HepG2 (cell line): ENCODE results near the gene VAMP5. TPM values are rescaled to one million over a fixed set of nuclear protein-coding genes. Genes with fewer than 3 reads are reported as not detected.
A peak's percentile ranks its signal among the peaks of the same experiment; 100 is the strongest.

Experiments
- ATAC-seq: fragments of 200-7000 bp; cut with Tn5 transposase; 3 replicates; pipeline ENCODE4 v1.9.1; 2020; ENCODE audit warnings: mild to moderate bottlenecking, moderate library complexity
- BruUV-seq: library from RNA; stranded (reverse); fragments of 400-500 nt; replicated peaks from 2 replicates; lab custom pipeline; 2021; lab: Mats Ljungman, UMichigan
- CTCF ChIA-PET: fragments of 300-600 bp; formaldehyde crosslinking; extraction: SDS; loops from one replicate; lab custom pipeline; 2021; ENCODE audit warnings: low total read pairs, inconsistent platforms, low intra/inter-chr PET ratio; lab: Yijun Ruan, JAX
- POLR2A ChIA-PET: fragments of 350-600 bp; sonication (Branson Sonifier 250); formaldehyde crosslinking; loops from one replicate; lab custom pipeline; 2020; ENCODE audit warnings: antibody characterized with exemption, inconsistent platforms; lab: Yijun Ruan, JAX
- DNase-seq: peaks from one replicate; pipeline ENCODE4 v3.0.0-alpha.2; 2015; ENCODE audit warnings: low spot score
- FAIRE-seq: peaks from 3 replicates; lab custom pipeline; 2011; peaks lifted over from hg19 to GRCh38; lab: Jason Lieb, UNC
- H2AFZ ChIP-seq: one replicate; pipeline ENCODE4 v1.6.1; 2011; ENCODE audit warnings: low read length, inconsistent platforms
- H3K27ac ChIP-seq: fragments of 300-600 bp; 3 replicates; pipeline ENCODE4 v1.8.0; 2011; ENCODE audit warnings: mixed run types, mild to moderate bottlenecking, mixed read lengths, low read length, inconsistent platforms; ENCODE audit not compliant: insufficient read depth; ENCODE audit errors: extremely low read length
- H3K27me3 ChIP-seq, 2 experiments: fragments of 200-600 bp in 1 of 2; 2 replicates in 1 of 2; 3 replicates in 1 of 2; pipeline versions ENCODE4 v1.6.0 to v1.8.0; 2011; ENCODE audit warnings: low read length in 2 of 2, mild to moderate bottlenecking in 2 of 2, moderate library complexity in 2 of 2, inconsistent platforms in 1 of 2; ENCODE audit not compliant: insufficient read depth in 2 of 2, control insufficient read depth in 1 of 2
- H3K36me3 ChIP-seq, 2 experiments: fragments of 200-600 bp in 1 of 2; replicated peaks in 1 of 2; 2 replicates in 1 of 2; 3 replicates in 1 of 2; pipeline versions ENCODE4 v1.5.1 to v1.8.0; 2011; ENCODE audit warnings: low read length in 2 of 2, inconsistent platforms in 1 of 2; ENCODE audit not compliant: insufficient read depth in 2 of 2, control insufficient read depth in 1 of 2
- H3K4me1 ChIP-seq: 2 replicates; pipeline ENCODE4 v1.5.1; 2012; ENCODE audit warnings: low read length, inconsistent platforms; ENCODE audit not compliant: insufficient read depth
- H3K4me2 ChIP-seq: 2 replicates; pipeline ENCODE4 v1.6.0; 2011; ENCODE audit warnings: low read depth, low read length, inconsistent platforms
- H3K4me3 ChIP-seq, 3 experiments: fragments of 200-600 bp in 1 of 3; sonication (generic), shearing (Covaris generic) in 1 of 3; replicated peaks in 1 of 3; 2 replicates each; pipeline ENCODE4 v1.5.1; 2011 to 2016; ENCODE audit warnings: low read length in 3 of 3, inconsistent platforms in 2 of 3, low read depth in 2 of 3, mild to moderate bottlenecking in 2 of 3, control low read depth in 1 of 3, mixed read lengths in 1 of 3; ENCODE audit not compliant: insufficient read depth in 1 of 3
- H3K79me2 ChIP-seq: one replicate; pipeline ENCODE4 v1.6.1; 2011; ENCODE audit warnings: low read length, inconsistent platforms; ENCODE audit not compliant: insufficient read depth
- H3K9ac ChIP-seq: 2 replicates; pipeline ENCODE4 v1.6.0; 2011; ENCODE audit warnings: mild to moderate bottlenecking, low read depth, low read length, inconsistent platforms; ENCODE audit not compliant: insufficient read depth
- H3K9me3 ChIP-seq: 2 replicates; pipeline ENCODE4 v1.5.1; 2012; ENCODE audit warnings: mild to moderate bottlenecking, low read length
- H4K20me1 ChIP-seq: 2 replicates; pipeline ENCODE4 v1.6.0; 2011; ENCODE audit warnings: inconsistent platforms, mild to moderate bottlenecking, low read length, moderate library complexity; ENCODE audit not compliant: insufficient read depth
- ARNT2 ChIP-seq: sonication (generic); formaldehyde crosslinking; IDR thresholded peaks from 2 replicates; pipeline ENCODE4 v1.8.0; 2022; ENCODE audit warnings: mild to moderate bottlenecking, low read depth, missing genetic modification reagents, moderate library complexity
- ELF4 ChIP-seq: sonication (generic); formaldehyde crosslinking; IDR thresholded peaks from 2 replicates; pipeline ENCODE4 v1.5.0; 2020; ENCODE audit warnings: missing genetic modification reagents, mild to moderate bottlenecking, moderate library complexity, borderline replicate concordance
- IKZF1 ChIP-seq: fragments of 450-650 bp; IDR thresholded peaks from 2 replicates; pipeline ENCODE4 v1.7.1; 2016
- MAZ ChIP-seq, 2 experiments: sonication (generic) in 1 of 2; formaldehyde crosslinking in 1 of 2; IDR thresholded peaks; 2 replicates each; pipeline versions ENCODE4 v1.5.0 to v1.6.1; 2012 to 2020; ENCODE audit warnings: low read depth in 2 of 2, mild to moderate bottlenecking in 2 of 2, borderline replicate concordance in 1 of 2, improper control_type of control experiment in 1 of 2, low read length in 1 of 2, missing genetic modification reagents in 1 of 2, moderate library complexity in 1 of 2
- NFYC ChIP-seq: IDR thresholded peaks from 2 replicates; pipeline ENCODE4 v1.6.1; 2016; ENCODE audit warnings: missing genetic modification reagents, missing compliant biosample characterization
- POLR2A ChIP-seq, 2 experiments: IDR thresholded peaks; 2 replicates each; pipeline ENCODE4 v1.6.1; 2011; ENCODE audit warnings: low read depth in 2 of 2, low read length in 2 of 2, mild to moderate bottlenecking in 1 of 2, moderate library complexity in 1 of 2; ENCODE audit not compliant: insufficient read depth in 1 of 2
- SALL2 ChIP-seq: sonication (generic); formaldehyde crosslinking; IDR thresholded peaks from 2 replicates; pipeline ENCODE4 v1.8.1; 2023; ENCODE audit warnings: mild to moderate bottlenecking, missing genetic modification reagents, inconsistent platforms
- TP53 ChIP-seq: sonication (generic); formaldehyde crosslinking; conservative IDR thresholded peaks from 2 replicates; pipeline ENCODE4 v1.4.0; 2020; ENCODE audit warnings: missing genetic modification reagents
- ZBTB43 ChIP-seq: sonication (generic); formaldehyde crosslinking; conservative IDR thresholded peaks from 2 replicates; pipeline ENCODE4 v1.4.0; 2020; ENCODE audit warnings: missing genetic modification reagents
- ZNF33B ChIP-seq: sonication (generic); formaldehyde crosslinking; IDR thresholded peaks from 2 replicates; pipeline ENCODE4 v1.5.1; 2020; ENCODE audit warnings: mild to moderate bottlenecking, missing genetic modification reagents
- ZNF484 ChIP-seq: sonication (generic); formaldehyde crosslinking; IDR thresholded peaks from 2 replicates; pipeline ENCODE4 v1.5.1; 2020; ENCODE audit warnings: mild to moderate bottlenecking, low read depth, missing genetic modification reagents, borderline replicate concordance
- ZNF510 ChIP-seq: sonication (generic); formaldehyde crosslinking; IDR thresholded peaks from 2 replicates; pipeline ENCODE4 v1.4.0; 2020; ENCODE audit warnings: low read depth, mild to moderate bottlenecking, missing genetic modification reagents
- ZNF772 ChIP-seq: sonication (generic); formaldehyde crosslinking; IDR thresholded peaks from 2 replicates; pipeline ENCODE4 v1.5.0; 2020; ENCODE audit warnings: mild to moderate bottlenecking, missing genetic modification reagents
- ZNF777 ChIP-seq: sonication (generic); formaldehyde crosslinking; IDR thresholded peaks from 2 replicates; pipeline ENCODE4 v1.4.0; 2020; ENCODE audit warnings: missing genetic modification reagents
- ZSCAN30 ChIP-seq: sonication (generic); formaldehyde crosslinking; IDR thresholded peaks from 2 replicates; pipeline ENCODE4 v1.5.0; 2020; ENCODE audit warnings: mild to moderate bottlenecking, missing genetic modification reagents
- ZSCAN31 ChIP-seq: sonication (generic); formaldehyde crosslinking; IDR thresholded peaks from 2 replicates; pipeline ENCODE4 v1.5.0; 2020; ENCODE audit warnings: low read depth, mild to moderate bottlenecking, missing genetic modification reagents
- WGBS: methylation state at CpG from one replicate; pipeline ENCODE4 v1.1.6; 2017; ENCODE audit warnings: low lambda C conversion rate; 5-methylcytosine and 5-hydroxymethylcytosine counted together
- in situ Hi-C: cut with HindIII; loops from 2 replicates; pipeline ENCODE4 v1.10.0; 2017; ENCODE audit warnings: low pct_unique_long_range_greater_than_20kb; ENCODE audit not compliant: extremely low pct_ligation_motif_present
- intact Hi-C: fragments of 100-400 bp; cut with micrococcal nuclease; formaldehyde crosslinking; loops from one replicate; pipeline ENCODE4 v1.10.0; 2022; ENCODE audit not compliant: unreplicated experiment
- polyA plus RNA-seq, 8 experiments: library from polyadenylated mRNA; depleted of rRNA in 3 of 8; stranded (reverse) in 7 of 8; unstranded in 1 of 8; fragments of >200 nt; fragmentation: Illumina TruSeq in 4 of 8; extraction: Trizol in 4 of 8; gene quantifications; 2 replicates each; pipeline versions ENCODE4 v1.2.1 to v1.2.3, GENCODE V29; 2011 to 2016; ENCODE audit warnings: low read depth in 4 of 8, missing spikeins in 1 of 8, mixed read lengths in 1 of 8; ENCODE audit not compliant: insufficient read depth in 1 of 8
- total RNA-seq, 5 experiments: library from RNA; depleted of rRNA; stranded (reverse); fragments of >200 nt; fragmentation: Illumina TruSeq; extraction: Trizol; gene quantifications; 2 replicates each; pipeline ENCODE4 v1.2.3, GENCODE V29; 2016; ENCODE audit warnings: low read depth in 1 of 5
- TF ChIP-seq, protein P1 (sequence below): fragments of 450-650 bp; IDR thresholded peaks from 2 replicates; pipeline ENCODE4 v1.6.1; 2017
- TF ChIP-seq, protein P2 (sequence below): sonication (generic); formaldehyde crosslinking; IDR thresholded peaks from 2 replicates; pipeline ENCODE4 v1.8.1; 2023; ENCODE audit warnings: mild to moderate bottlenecking, inconsistent platforms, moderate library complexity, missing genetic modification reagents, borderline replicate concordance

Gene VAMP5
- total and polyA plus RNA-seq, 2 of the 13 experiments (the other 11 are each of a cell fraction or from before 2014, with no cell fraction given), result 7.2 to 56.7 TPM

- peak; percentile 22; the same call in 1 of the 2 replicates for TF ChIP-seq ZSCAN30 (CRISPR knock-in tag)
Measured at GRCh38 chr2:85575739-85576138, 8.5 kb upstream of the VAMP5 start (continued).

DNA sequence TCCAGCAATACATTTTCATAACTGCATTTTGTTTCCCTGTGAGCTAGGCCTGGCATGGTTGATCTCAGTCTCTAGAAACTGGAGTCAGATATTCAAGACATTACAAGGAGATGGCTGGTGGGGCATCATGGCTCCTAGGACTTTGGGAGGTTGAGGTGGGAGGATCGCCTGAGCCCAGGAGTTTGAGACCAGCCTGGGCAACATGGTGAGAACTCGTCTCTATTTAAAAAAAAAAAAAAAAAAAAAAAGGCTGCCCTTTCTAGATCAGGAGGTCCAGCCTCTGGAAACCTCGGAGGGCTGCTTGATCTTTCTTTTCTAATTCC, 7.2 kb upstream of the VAMP5 start:
- in situ Hi-C loops, result no loop called here
- DNase-seq, result no peak
- Histone ChIP-seq H3K4me2 (peak overlapping the region; percentile 95), H4K20me1 (no peaks in the 10 kb centered on the region), H3K4me1 (peaks cover 59% of the 10 kb centered on the region), H3K4me3 (peak overlapping the region; percentile 79 to 90 (median 87)), H3K27me3 (peaks cover 0 to 9% of the 10 kb centered on the region in 2 experiments; a peak in 2 of 5 replicates), H3K36me3 (peaks cover 0 to 7% of the 10 kb centered on the region in 2 experiments; a peak in 3 of 5 replicates), H2AFZ (peak overlapping the region; percentile 84), H3K9me3 (no peaks in the 10 kb centered on the region), H3K9ac (peak overlapping the region; percentile 80), H3K79me2 (peaks cover 12% of the 10 kb centered on the region), H3K27ac (peak overlapping the region; percentile 64)
- ATAC-seq, result no peak
- ChIA-PET CTCF (no interaction called here), POLR2A (interaction anchor here (0.7 to 12.7 kb wide), 18 partner anchors 8 to 177 kb away, joined by 4 to 201 read pairs (median 9); partner anchors contain the start of genes C2orf68, GGCX, MAT2A and RNF181)
- 0% methylated on average over 3 of the region's 3 CpGs for WGBS
- FAIRE-seq, result no peak
- intact Hi-C loops, result loop anchor here (1.0 to 2.0 kb wide), 3 partner anchors 8 to 25 kb away; partner anchors contain the start of genes GGCX and TMEM150A
- BruUV-seq, result no TSS peak
- TF ChIP-seq ZNF772 (CRISPR knock-in tag) (no peak; the same call in 1 of the 2 replicates), ARNT2 (CRISPR knock-in tag) (0 out of 2 replicates have a peak, but pooled peaks have one; percentile 29), SALL2 (CRISPR knock-in tag) (0 out of 2 replicates have a peak, but pooled peaks have one; percentile 12), ZBTB43 (CRISPR knock-in tag) (no peak), POLR2A (IDR thresholded peaks at IDR 0.05; ENCODE audit: insufficient read depth in 1 of 2, low read depth in 2 of 2, low read length in 2 of 2) (no peak), IKZF1 (no peak), ELF4 (CRISPR knock-in tag) (no peak), ZNF484 (no peak), MAZ (IDR thresholded peaks at IDR 0.05; ENCODE audit: borderline replicate concordance, low read depth, low read length) (no peak), MAZ (CRISPR knock-in tag; IDR thresholded peaks at IDR 0.05; ENCODE audit: low read depth) (0 out of 2 replicates have a peak, but pooled peaks have one; percentile 31), ZNF33B (no peak), ZNF777 (CRISPR knock-in tag) (0 out of 2 replicates have a peak, but pooled peaks have one; percentile 18), ZNF510 (CRISPR knock-in tag) (0 out of 2 replicates have a peak, but pooled peaks have one; percentile 12), ZSCAN31 (CRISPR knock-in tag) (0 out of 2 replicates have a peak, but pooled peaks have one; percentile 58), TP53 (0 out of 2 replicates have a peak, but pooled peaks have one; percentile 38), NFYC (CRISPR knock-in tag) (no peak)
- TF ChIP-seq, protein P1, sequence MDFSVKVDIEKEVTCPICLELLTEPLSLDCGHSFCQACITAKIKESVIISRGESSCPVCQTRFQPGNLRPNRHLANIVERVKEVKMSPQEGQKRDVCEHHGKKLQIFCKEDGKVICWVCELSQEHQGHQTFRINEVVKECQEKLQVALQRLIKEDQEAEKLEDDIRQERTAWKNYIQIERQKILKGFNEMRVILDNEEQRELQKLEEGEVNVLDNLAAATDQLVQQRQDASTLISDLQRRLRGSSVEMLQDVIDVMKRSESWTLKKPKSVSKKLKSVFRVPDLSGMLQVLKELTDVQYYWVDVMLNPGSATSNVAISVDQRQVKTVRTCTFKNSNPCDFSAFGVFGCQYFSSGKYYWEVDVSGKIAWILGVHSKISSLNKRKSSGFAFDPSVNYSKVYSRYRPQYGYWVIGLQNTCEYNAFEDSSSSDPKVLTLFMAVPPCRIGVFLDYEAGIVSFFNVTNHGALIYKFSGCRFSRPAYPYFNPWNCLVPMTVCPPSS, result no peak
- TF ChIP-seq, protein P2, sequence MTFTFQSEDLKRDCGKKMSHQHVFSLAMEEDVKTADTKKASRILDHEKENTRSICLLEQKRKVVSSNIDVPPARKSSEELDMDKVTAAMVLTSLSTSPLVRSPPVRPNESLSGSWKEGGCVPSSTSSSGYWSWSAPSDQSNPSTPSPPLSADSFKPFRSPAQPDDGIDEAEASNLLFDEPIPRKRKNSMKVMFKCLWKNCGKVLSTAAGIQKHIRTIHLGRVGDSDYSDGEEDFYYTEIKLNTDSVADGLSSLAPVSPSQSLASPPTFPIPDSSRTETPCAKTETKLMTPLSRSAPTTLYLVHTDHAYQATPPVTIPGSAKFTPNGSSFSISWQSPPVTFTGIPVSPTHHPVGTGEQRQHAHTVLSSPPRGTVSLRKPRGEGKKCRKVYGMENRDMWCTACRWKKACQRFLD (CRISPR knock-in tag), result no peak
